HepG2 (cell line): ENCODE measurements around the gene NUP54.

ENCODE experiments used
- KLF9 ChIP-seq: IDR thresholded peaks from 2 replicates; pipeline ENCODE4 v1.6.1; 2016; ENCODE audit warnings: low read depth
- MEIS1 ChIP-seq: sonication (generic); formaldehyde crosslinking; IDR thresholded peaks from 2 replicates; pipeline ENCODE4 v1.9.0; 2021; ENCODE audit warnings: mild to moderate bottlenecking, missing genetic modification reagents, moderate library complexity, borderline replicate concordance
- MYC ChIP-seq: sonication (generic); formaldehyde crosslinking; IDR thresholded peaks from 2 replicates; pipeline ENCODE4 v1.9.0; 2021; ENCODE audit warnings: missing genetic modification reagents, borderline replicate concordance
- TCF7L2 ChIP-seq: IDR thresholded peaks from 2 replicates; pipeline ENCODE4 v1.6.1; 2011; ENCODE audit warnings: mild to moderate bottlenecking, low read depth, low read length, moderate library complexity
- U2AF1 ChIP-seq: fragments of 200-400 bp; formaldehyde crosslinking; optimal IDR thresholded peaks from 2 replicates; pipeline ENCODE3; 2017; ENCODE audit warnings: mild to moderate bottlenecking, low read depth, low read length
- ZNF331 ChIP-seq: sonication (generic); formaldehyde crosslinking; IDR thresholded peaks from 2 replicates; pipeline ENCODE4 v1.4.0; 2020; ENCODE audit warnings: missing genetic modification reagents
- ZNF766 ChIP-seq: sonication (generic); formaldehyde crosslinking; IDR thresholded peaks from 2 replicates; pipeline ENCODE4 v1.5.0; 2020; ENCODE audit warnings: missing genetic modification reagents, borderline replicate concordance
- ZXDC ChIP-seq: sonication (generic); formaldehyde crosslinking; IDR thresholded peaks from 2 replicates; pipeline ENCODE4 v1.5.0; 2020; ENCODE audit warnings: mild to moderate bottlenecking, missing genetic modification reagents
- TF ChIP-seq, protein P1 (sequence below): sonication (generic); formaldehyde crosslinking; IDR thresholded peaks from 2 replicates; pipeline ENCODE4 v1.5.0; 2020; ENCODE audit warnings: mild to moderate bottlenecking, missing genetic modification reagents, moderate library complexity
- TF ChIP-seq, protein P2 (sequence below): IDR thresholded peaks from 2 replicates; pipeline ENCODE4 v1.6.1; 2012; ENCODE audit warnings: low read length, improper control_type of control experiment

GRCh38 chr4:76196376-76196775, 48.2 kb upstream of the NUP54 start:
- TF ChIP-seq U2AF1, result no peak
- TF ChIP-seq MYC (CRISPR knock-in tag), result no peak
- no peak for TF ChIP-seq MEIS1
- no peak for TF ChIP-seq ZNF766 (CRISPR knock-in tag)
- no peak for TF ChIP-seq ZNF331 (CRISPR knock-in tag)
- TF ChIP-seq, protein P1, sequence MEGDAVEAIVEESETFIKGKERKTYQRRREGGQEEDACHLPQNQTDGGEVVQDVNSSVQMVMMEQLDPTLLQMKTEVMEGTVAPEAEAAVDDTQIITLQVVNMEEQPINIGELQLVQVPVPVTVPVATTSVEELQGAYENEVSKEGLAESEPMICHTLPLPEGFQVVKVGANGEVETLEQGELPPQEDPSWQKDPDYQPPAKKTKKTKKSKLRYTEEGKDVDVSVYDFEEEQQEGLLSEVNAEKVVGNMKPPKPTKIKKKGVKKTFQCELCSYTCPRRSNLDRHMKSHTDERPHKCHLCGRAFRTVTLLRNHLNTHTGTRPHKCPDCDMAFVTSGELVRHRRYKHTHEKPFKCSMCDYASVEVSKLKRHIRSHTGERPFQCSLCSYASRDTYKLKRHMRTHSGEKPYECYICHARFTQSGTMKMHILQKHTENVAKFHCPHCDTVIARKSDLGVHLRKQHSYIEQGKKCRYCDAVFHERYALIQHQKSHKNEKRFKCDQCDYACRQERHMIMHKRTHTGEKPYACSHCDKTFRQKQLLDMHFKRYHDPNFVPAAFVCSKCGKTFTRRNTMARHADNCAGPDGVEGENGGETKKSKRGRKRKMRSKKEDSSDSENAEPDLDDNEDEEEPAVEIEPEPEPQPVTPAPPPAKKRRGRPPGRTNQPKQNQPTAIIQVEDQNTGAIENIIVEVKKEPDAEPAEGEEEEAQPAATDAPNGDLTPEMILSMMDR (CRISPR knock-in tag), result no peak
- no peak for TF ChIP-seq KLF9 (CRISPR knock-in tag)
- no peak for TF ChIP-seq ZXDC (CRISPR knock-in tag)
- no peak for TF ChIP-seq TCF7L2
- TF ChIP-seq, protein P2, sequence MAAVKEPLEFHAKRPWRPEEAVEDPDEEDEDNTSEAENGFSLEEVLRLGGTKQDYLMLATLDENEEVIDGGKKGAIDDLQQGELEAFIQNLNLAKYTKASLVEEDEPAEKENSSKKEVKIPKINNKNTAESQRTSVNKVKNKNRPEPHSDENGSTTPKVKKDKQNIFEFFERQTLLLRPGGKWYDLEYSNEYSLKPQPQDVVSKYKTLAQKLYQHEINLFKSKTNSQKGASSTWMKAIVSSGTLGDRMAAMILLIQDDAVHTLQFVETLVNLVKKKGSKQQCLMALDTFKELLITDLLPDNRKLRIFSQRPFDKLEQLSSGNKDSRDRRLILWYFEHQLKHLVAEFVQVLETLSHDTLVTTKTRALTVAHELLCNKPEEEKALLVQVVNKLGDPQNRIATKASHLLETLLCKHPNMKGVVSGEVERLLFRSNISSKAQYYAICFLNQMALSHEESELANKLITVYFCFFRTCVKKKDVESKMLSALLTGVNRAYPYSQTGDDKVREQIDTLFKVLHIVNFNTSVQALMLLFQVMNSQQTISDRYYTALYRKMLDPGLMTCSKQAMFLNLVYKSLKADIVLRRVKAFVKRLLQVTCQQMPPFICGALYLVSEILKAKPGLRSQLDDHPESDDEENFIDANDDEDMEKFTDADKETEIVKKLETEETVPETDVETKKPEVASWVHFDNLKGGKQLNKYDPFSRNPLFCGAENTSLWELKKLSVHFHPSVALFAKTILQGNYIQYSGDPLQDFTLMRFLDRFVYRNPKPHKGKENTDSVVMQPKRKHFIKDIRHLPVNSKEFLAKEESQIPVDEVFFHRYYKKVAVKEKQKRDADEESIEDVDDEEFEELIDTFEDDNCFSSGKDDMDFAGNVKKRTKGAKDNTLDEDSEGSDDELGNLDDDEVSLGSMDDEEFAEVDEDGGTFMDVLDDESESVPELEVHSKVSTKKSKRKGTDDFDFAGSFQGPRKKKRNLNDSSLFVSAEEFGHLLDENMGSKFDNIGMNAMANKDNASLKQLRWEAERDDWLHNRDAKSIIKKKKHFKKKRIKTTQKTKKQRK, result no peak
